Measurements from ENCODE around the gene CEP104.

DNA sequence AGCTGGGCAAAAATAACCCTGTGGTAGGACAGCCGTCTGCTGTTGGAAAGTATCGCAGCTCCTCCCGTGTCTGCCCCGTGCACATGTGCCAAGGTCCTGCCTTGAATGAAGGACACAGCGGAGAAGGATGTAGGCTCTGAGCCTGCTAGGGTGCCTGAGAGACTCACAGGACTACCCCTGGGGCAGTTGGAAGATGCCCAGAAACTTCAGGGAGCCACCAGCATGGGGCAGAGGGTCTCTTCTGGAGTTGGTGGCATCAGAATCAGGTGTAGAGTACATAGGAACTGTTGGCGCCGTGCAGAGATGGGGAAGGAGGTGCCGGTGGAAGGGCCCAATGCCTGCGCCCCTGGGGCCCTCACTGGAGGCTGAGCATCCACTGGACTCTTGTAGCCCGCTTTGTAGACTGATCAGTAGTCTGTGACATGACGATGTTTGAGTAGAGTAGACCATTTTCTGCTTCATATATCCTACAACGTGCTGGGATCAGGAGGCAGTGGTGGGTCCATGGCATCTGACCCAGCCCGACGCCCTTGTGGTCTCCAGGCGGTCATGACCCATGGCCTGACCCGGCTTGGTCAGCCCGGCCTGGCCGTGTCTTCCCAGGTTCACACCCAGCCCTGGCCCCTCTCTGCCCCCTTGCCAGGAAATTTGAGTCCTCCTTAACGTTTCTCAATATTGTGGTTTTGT is 48.4 kb upstream of the CEP104 start:
- TF ChIP-seq POLR2A (IDR thresholded peaks at IDR 0.05), result no peak
- TF ChIP-seq, protein P1, sequence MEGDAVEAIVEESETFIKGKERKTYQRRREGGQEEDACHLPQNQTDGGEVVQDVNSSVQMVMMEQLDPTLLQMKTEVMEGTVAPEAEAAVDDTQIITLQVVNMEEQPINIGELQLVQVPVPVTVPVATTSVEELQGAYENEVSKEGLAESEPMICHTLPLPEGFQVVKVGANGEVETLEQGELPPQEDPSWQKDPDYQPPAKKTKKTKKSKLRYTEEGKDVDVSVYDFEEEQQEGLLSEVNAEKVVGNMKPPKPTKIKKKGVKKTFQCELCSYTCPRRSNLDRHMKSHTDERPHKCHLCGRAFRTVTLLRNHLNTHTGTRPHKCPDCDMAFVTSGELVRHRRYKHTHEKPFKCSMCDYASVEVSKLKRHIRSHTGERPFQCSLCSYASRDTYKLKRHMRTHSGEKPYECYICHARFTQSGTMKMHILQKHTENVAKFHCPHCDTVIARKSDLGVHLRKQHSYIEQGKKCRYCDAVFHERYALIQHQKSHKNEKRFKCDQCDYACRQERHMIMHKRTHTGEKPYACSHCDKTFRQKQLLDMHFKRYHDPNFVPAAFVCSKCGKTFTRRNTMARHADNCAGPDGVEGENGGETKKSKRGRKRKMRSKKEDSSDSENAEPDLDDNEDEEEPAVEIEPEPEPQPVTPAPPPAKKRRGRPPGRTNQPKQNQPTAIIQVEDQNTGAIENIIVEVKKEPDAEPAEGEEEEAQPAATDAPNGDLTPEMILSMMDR (IDR thresholded peaks at IDR 0.05), result no peak
